Naive thymus-derived CD8-positive, alpha-beta T cell (primary cell): Measurements from ENCODE around the gene PRRX2. TPM values are rescaled to one million over a fixed set of nuclear protein-coding genes. Genes with fewer than 3 reads are reported as not detected.

Experiments used
- ATAC-seq, 2 donors: fragments of 150-1000 bp; cut with Tn5 transposase in 1 of 2; sonication (Bioruptor Pico), chemical (Tn5 transposase) in 1 of 2; 1 replicate in 1 of 2; 2 replicates in 1 of 2; pipeline ENCODE4 v1.10.0; 2021; ENCODE audit warnings: mild to moderate bottlenecking in 2 of 2, moderate library complexity in 2 of 2
- POLR2A ChIA-PET: fragments of 350-600 bp; sonication (Branson Sonifier 250); formaldehyde crosslinking; loops from one replicate; lab custom pipeline; 2021; ENCODE audit warnings: antibody characterized with exemption; lab: Charles Lee
- DNase-seq, 10 donors: peaks; one replicate each; pipeline versions ENCODE4 v3.0.0 to v3.0.0-alpha.2; 2020 to 2022
- H3K27ac Mint-ChIP-seq, 10 donors: one replicate each; pipeline ENCODE4 v1.8.0; 2020 to 2022; ENCODE audit warnings: mild to moderate bottlenecking in 10 of 10, mixed read lengths in 10 of 10, moderate library complexity in 4 of 10, inconsistent platforms in 1 of 10
- H3K27me3 Mint-ChIP-seq, 5 donors: one replicate each; pipeline ENCODE4 v1.8.0; 2021 to 2022; ENCODE audit warnings: mixed read lengths in 5 of 5
- H3K36me3 Mint-ChIP-seq, 3 donors: one replicate each; pipeline ENCODE4 v1.8.0; 2020 to 2022; ENCODE audit warnings: mixed read lengths in 3 of 3, mild to moderate bottlenecking in 2 of 3, inconsistent platforms in 1 of 3
- H3K4me1 Mint-ChIP-seq, 4 donors: one replicate each; pipeline ENCODE4 v1.8.0; 2021 to 2022; ENCODE audit warnings: mixed read lengths in 4 of 4
- H3K4me3 Mint-ChIP-seq, 10 donors: one replicate each; pipeline ENCODE4 v1.8.0; 2020 to 2022; ENCODE audit warnings: mild to moderate bottlenecking in 10 of 10, mixed read lengths in 10 of 10, moderate library complexity in 6 of 10, inconsistent platforms in 1 of 10
- H3K9me3 Mint-ChIP-seq, 9 donors: one replicate each; pipeline ENCODE4 v1.8.0; 2020 to 2022; ENCODE audit warnings: mixed read lengths in 9 of 9, mild to moderate bottlenecking in 3 of 9, inconsistent platforms in 1 of 9, moderate library complexity in 1 of 9
- polyA plus RNA-seq, 3 donors: library from polyadenylated mRNA; unstranded; fragments of 300-500 nt; fragmentation: Illumina TruSeq; gene quantifications; one replicate each; pipeline ENCODE4 v1.2.3, GENCODE V29; 2021
- total RNA-seq, 8 experiments: library from RNA in 2 of 8; stranded (reverse) in 2 of 8; gene quantifications; one replicate each; pipeline ENCODE4 v1.2.3 and lab custom pipeline; 2021 to 2026

Gene PRRX2
- total and polyA plus RNA-seq, 5 experiments from 2014 or later: not detected

DNA sequence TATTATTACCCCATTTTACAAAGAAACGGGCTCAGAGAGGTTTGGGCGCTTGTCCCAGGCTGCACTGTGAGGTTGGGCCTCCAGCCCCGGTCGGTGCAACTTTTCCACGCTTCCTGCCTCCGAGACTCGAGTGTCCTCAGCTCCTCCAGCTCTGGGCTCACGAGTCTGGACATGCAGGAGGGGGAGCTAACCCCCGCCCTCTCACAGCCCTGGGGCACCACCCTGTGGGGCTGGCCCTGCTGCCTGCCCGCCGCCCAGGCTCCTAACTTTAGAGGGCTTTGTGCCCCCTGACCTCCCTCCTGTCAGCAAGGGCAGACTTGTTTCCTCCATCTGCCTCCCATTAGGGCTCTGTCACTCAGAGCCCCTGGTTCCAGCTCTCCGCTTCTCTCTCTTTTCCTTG, 19.2 kb upstream of the PRRX2 start:
- no peak for ATAC-seq
- peak overlapping the region in 1 of 10 donors; percentile 64 for H3K4me3 Mint-ChIP-seq
- H3K27me3 Mint-ChIP-seq: peaks cover 0 to 1% (median 0%) of the 10 kb centered on the region in 5 donors
- POLR2A ChIA-PET: no interaction called here
- H3K36me3 Mint-ChIP-seq: no peaks in the 10 kb centered on the region
- H3K4me1 Mint-ChIP-seq: peaks cover 2 to 4% (median 3%) of the 10 kb centered on the region in 4 donors
- no peak for DNase-seq
- no peaks in the 10 kb centered on the region for H3K9me3 Mint-ChIP-seq
- H3K27ac Mint-ChIP-seq: peak overlapping the region in 1 of 10 donors; percentile 48

DNA sequence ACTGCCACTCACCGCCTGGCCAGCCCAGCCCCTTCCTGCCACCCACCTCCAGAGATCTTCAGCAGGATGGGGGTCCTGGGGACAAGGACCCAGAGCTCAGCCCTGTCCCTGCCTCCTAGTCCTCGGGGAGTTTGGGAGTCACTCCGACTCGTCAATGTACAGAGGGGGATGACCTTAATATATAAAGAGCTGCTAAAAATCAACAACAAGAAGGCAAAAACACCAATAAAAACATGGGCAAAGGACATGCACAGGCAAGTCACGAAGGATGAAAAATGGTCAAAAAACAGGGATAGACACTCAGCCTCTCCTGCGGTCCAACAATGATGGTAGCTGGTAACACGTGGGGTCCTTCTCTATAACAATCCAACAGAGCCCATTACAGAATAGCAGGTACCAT, 18.8 kb upstream of the PRRX2 start:
- Mint-ChIP-seq H3K4me3 (peak overlapping the region in 1 of 10 donors; percentile 64), H3K27ac (peak overlapping the region in 2 of 10 donors; percentile 22 to 48), H3K4me1 (no peaks in the 10 kb centered on the region), H3K36me3 (no peaks in the 10 kb centered on the region), H3K9me3 (no peaks in the 10 kb centered on the region), H3K27me3 (peaks cover 0 to 1% (median 0%) of the 10 kb centered on the region in 5 donors)
- DNase-seq: no peak
- ATAC-seq: no peak
- POLR2A ChIA-PET: no interaction called here

DNA sequence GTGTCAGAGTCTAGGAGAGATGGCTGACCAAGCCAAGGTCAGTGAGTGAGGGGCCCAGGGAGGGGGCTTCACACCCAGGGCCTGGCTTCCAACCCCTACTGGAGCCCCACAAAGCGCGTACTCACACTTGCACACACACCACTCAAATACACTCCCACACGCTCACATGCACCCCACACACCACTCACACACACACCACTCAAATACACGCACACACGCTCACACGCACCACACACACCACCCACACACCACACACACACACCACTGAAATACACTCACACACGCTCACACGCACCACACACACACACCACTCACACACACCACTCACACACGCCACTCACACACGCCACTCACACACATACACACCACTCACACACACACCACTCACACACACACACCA, 17.8 kb upstream of the PRRX2 start:
- Mint-ChIP-seq H3K36me3 (no peaks in the 10 kb centered on the region), H3K9me3 (no peaks in the 10 kb centered on the region), H3K4me3 (peak overlapping the region in 1 of 10 donors; percentile 72), H3K27me3 (peaks cover 0 to 1% (median 0%) of the 10 kb centered on the region in 5 donors), H3K27ac (peak overlapping the region in 1 of 10 donors; percentile 57), H3K4me1 (no peaks in the 10 kb centered on the region)
- ATAC-seq: no peak
- POLR2A ChIA-PET: no interaction called here
- DNase-seq: no peak

DNA sequence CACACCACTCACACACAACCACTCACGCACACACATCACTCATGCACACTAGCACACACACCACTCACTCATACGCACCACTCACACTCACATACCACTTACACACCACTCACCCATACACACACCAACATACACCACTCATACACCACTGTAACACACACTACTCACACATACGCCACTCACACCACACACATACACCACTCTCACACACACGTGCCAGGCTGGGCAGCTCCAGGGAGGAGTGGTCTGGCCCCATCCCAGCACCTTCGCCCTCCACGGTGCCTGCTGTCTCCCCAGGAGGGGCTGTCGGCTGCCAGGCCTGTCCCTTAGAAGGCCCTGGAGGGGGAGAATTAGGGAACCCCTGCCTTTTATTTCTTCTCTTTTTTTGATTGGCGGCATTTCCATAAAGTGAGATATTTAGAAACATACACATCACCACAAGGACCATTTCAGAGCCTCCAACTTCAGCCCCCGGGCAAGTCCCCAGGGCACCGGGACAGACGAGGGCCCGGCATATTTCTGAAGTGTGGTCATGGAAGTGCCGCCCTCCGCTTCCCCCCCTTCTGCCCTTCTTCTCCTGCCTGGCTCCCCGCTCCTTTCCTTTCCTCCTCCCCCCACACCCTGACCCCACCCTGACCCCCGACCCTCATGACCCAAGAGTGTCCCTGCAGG, 17.2 kb upstream of the PRRX2 start:
- H3K4me3 Mint-ChIP-seq: no peak overlapping the region

DNA sequence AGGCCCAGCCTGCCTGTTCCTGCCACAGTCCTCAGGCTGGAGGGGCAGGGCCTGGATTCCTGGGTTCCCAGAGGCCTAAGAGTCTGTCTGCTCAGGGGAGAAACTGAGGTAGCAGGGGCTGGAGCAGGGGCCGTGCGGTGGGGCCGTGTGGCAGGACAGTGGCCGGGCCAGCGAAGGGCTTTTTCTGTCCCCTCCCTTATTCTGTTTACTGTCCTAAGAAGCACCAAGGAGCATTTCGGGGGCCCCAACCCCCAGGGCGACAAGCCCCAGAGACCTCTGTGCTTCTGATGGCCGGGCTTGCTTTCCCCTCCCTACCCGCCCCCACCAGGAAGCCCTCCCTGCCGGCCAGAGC, 16.7 kb upstream of the PRRX2 start:
- peaks cover 0 to 2% (median 0%) of the 10 kb centered on the region in 5 donors for H3K27me3 Mint-ChIP-seq
- H3K27ac Mint-ChIP-seq: no peak overlapping the region
- no peaks in the 10 kb centered on the region for H3K36me3 Mint-ChIP-seq
- no peak overlapping the region for H3K4me3 Mint-ChIP-seq
- POLR2A ChIA-PET: no interaction called here
- ATAC-seq (no peak), DNase-seq (no peak)
- no peaks in the 10 kb centered on the region for H3K9me3 Mint-ChIP-seq
- no peaks in the 10 kb centered on the region for H3K4me1 Mint-ChIP-seq

More for the DNA sequence above, 17.2 kb upstream of the PRRX2 start:
- Mint-ChIP-seq H3K27me3 (peaks cover 0 to 1% (median 0%) of the 10 kb centered on the region in 5 donors), H3K9me3 (no peaks in the 10 kb centered on the region), H3K27ac (peak overlapping the region in 3 of 10 donors; percentile 2 to 57 (median 10)), H3K36me3 (no peaks in the 10 kb centered on the region), H3K4me1 (no peaks in the 10 kb centered on the region)
- DNase-seq (no peak), ATAC-seq (no peak)
- POLR2A ChIA-PET: no interaction called here

DNA sequence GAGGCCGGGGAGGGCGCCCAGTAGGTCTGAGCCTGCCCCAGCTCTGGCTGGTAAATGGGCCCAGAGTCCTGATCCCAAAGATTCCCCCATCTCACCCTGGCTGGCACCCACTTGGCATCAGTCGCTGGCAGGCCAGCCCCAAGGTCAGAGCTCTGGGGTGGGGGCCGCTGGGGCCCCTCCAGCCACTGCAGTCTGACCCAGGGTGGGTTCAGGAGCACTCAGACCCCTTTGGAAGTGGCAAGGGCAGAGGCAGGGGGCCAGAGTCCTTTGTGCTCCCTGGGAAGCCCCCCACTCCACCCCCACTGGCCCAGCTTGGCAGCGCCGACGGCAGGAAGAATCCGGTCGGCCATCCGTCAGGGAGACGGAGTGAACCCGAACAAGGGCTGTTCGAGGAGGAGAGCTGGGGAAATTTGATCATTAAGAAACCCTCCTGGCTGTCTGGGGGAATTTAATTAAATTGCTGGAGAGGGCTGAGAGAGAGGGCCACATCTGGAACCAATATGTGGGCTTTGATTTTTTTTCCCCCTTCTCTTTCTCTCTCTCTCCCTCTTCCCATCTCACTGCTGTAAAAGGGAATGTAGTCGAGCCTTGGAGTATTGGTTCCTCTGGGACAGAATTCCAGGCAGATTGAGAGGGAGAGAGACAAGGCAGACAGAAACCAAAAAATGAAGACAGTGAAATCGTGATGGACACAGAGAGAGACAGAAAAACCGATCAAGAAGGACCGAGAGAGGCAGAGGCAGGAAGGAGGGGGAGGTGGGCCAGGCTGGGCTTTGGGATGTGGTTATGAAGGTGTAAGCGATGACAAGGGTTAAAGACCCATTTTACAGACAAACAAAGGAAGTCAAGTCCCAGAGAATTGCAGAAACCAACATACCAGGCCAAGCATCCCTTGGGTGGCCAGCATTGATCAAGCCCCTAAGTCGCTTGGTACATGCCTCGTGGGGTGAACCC, 15.4 kb upstream of the PRRX2 start:
- H3K4me3 Mint-ChIP-seq: no peak overlapping the region
- POLR2A ChIA-PET: no interaction called here
- no peaks in the 10 kb centered on the region for H3K36me3 Mint-ChIP-seq
- no peaks in the 10 kb centered on the region for H3K9me3 Mint-ChIP-seq
- ATAC-seq (no peak), DNase-seq (no peak)
- no peaks in the 10 kb centered on the region for H3K4me1 Mint-ChIP-seq
- peaks cover 0 to 4% (median 0%) of the 10 kb centered on the region in 5 donors for H3K27me3 Mint-ChIP-seq
- H3K27ac Mint-ChIP-seq: peak overlapping the region in 1 of 10 donors; percentile 20

DNA sequence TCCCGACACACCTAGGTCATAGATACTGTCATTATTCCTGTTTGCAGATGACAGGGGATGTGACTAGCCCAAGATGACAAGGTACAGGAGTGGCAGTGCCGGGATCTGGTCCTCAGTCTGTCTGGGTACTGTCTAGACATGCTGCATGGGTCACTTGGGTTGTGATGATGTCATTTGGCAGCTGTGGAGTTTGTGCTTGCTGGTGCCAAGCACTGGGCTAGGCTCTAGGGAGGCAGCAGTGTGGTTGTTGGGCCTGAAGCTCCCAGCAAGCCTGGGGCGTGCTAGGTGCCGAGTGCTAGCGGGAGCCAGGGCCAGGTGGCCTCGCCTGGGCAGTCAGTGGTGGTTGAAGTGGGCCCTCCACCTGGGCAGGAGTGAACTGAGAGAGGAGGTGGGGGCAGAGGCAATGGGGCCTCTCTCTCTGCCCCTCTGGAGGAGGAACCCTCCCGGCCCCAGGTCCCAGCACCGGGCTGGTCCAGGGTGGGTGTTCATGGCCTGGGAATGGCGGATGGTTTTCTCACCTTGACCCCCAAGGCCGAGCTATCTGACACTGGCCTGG, 14.7 kb upstream of the PRRX2 start:
- H3K4me3 Mint-ChIP-seq: no peak overlapping the region
- POLR2A ChIA-PET: interaction anchor here (0.6 kb wide), 1 partner anchor 419 kb away, joined by 4 read pairs; no protein-coding TSS in a partner anchor
- H3K27ac Mint-ChIP-seq: no peak overlapping the region
- DNase-seq: no peak
- H3K4me1 Mint-ChIP-seq: no peaks in the 10 kb centered on the region
- peaks cover 0 to 4% (median 0%) of the 10 kb centered on the region in 5 donors for H3K27me3 Mint-ChIP-seq
- no peaks in the 10 kb centered on the region for H3K36me3 Mint-ChIP-seq
- ATAC-seq: no peak
- no peaks in the 10 kb centered on the region for H3K9me3 Mint-ChIP-seq

DNA sequence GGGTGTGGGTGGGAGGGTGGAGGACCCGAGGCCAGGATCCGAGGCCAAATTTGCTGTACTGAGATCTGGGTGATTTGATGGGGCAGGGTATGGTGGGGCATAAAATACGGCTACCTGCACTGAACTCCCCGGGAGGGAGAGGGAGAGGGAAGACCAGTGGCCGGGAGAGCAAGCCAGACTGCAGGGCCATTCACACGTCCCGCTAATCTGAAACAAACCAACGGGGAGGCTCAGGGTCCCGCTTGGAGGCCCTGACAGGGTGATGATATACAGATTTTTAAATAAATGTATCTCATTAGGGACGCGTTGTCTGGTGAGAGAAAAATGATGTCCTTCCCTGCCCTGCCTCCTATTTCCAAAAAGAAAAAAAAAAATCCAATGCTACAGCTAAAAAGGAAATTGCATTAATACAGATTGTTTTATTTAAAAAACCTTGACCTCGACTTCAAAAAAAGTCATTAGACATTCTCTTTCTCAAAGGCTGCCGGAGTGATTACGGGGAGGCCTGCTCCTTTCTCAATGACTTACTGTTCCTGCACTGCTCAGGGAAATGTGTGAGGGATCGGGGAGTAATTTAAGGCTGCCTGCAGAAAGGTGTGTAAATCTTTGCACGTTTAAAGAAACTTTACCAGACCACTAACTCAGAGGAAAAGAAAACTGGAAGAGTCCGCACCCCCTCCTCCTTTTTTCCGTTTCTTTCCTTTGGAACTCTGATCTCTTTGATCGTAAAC, 11.5 kb upstream of the PRRX2 start:
- no peak overlapping the region for H3K4me3 Mint-ChIP-seq
- H3K9me3 Mint-ChIP-seq: no peaks in the 10 kb centered on the region
- no peak for DNase-seq
- H3K4me1 Mint-ChIP-seq: no peaks in the 10 kb centered on the region
- H3K27ac Mint-ChIP-seq: no peak overlapping the region
- POLR2A ChIA-PET: no interaction called here
- ATAC-seq: no peak
- peaks cover 0 to 4% (median 0%) of the 10 kb centered on the region in 5 donors for H3K27me3 Mint-ChIP-seq
- no peaks in the 10 kb centered on the region for H3K36me3 Mint-ChIP-seq

DNA sequence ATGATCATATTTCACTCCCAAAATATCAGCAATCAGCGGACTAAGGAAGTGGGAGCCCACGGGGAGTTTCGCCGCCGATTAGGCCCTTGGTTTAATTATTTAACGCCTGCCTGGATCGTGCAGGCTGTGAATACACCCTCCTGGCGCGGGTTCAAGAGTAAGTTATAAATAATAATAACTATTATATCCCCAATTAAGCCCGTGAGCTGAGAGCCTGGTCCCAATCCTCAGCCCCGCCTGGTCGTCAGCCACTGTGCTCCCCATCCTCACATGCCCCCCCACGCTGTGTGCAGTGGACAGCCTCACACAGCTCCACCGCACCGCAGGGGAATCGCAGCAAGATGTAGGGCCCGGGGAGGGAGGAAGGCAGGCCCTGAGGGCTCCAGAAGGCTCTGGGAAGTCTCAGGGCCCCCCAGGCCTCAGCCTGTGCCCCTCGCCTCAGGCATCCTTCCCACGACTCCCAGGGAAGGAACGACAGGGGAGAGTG, 10.8 kb upstream of the PRRX2 start:
- H3K4me1 Mint-ChIP-seq: no peaks in the 10 kb centered on the region
- no peak overlapping the region for H3K27ac Mint-ChIP-seq
- H3K36me3 Mint-ChIP-seq: no peaks in the 10 kb centered on the region
- H3K27me3 Mint-ChIP-seq: peaks cover 0 to 4% (median 0%) of the 10 kb centered on the region in 5 donors
- DNase-seq (no peak), ATAC-seq (no peak)
- POLR2A ChIA-PET: no interaction called here
- H3K9me3 Mint-ChIP-seq: no peaks in the 10 kb centered on the region
- H3K4me3 Mint-ChIP-seq: no peak overlapping the region

DNA sequence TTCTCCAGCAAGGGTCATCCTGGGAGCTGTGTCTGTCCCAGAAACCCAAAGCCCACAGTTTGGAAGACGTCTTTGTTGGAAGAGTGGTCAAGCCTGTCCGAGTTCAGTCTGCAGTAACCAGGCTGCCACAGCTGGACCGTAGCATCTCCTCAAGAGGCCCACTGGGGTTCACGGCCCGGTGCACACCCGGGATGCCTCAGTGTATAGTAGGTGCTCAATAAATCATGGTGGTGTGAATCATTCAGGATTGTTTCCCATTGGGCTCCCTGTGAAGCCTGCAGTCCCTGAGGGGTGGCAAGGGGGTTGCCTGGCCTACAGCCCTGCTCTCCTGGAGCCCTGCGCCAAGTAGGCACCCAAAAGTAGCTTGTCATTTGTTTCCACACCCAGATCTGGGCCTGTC, 10.3 kb upstream of the PRRX2 start:
- ATAC-seq (no peak), DNase-seq (no peak)
- H3K4me3 Mint-ChIP-seq: no peak overlapping the region
- no peak overlapping the region for H3K27ac Mint-ChIP-seq
- H3K9me3 Mint-ChIP-seq: no peaks in the 10 kb centered on the region
- H3K4me1 Mint-ChIP-seq: no peaks in the 10 kb centered on the region
- H3K27me3 Mint-ChIP-seq: peaks cover 0 to 4% (median 0%) of the 10 kb centered on the region in 5 donors
- no peaks in the 10 kb centered on the region for H3K36me3 Mint-ChIP-seq
- POLR2A ChIA-PET: no interaction called here

DNA sequence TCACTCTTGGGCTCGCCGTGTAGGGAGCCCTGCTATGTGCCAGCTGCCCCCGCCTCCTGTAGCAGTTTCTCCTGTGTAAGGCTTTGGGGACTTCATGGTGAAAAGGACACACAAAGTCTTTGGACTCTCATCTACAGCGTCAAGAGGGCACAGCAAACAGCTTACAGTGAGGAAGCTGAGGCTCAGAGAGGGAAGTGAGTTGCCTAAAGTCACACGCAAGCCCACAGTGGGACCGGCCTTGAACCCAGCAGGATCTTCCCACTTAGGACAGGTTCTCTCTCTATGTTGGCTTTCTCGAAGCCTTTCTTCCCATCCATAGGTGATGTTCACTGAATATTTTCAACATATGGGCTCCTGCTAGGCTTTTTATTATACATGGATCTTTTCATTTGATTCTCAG, 9.8 kb upstream of the PRRX2 start:
- H3K9me3 Mint-ChIP-seq: no peaks in the 10 kb centered on the region
- H3K36me3 Mint-ChIP-seq: no peaks in the 10 kb centered on the region
- no peak overlapping the region for H3K4me3 Mint-ChIP-seq
- no peaks in the 10 kb centered on the region for H3K4me1 Mint-ChIP-seq
- ATAC-seq (no peak), DNase-seq (no peak)
- H3K27me3 Mint-ChIP-seq: peaks cover 0 to 4% (median 0%) of the 10 kb centered on the region in 5 donors
- no peak overlapping the region for H3K27ac Mint-ChIP-seq
- POLR2A ChIA-PET: no interaction called here

DNA sequence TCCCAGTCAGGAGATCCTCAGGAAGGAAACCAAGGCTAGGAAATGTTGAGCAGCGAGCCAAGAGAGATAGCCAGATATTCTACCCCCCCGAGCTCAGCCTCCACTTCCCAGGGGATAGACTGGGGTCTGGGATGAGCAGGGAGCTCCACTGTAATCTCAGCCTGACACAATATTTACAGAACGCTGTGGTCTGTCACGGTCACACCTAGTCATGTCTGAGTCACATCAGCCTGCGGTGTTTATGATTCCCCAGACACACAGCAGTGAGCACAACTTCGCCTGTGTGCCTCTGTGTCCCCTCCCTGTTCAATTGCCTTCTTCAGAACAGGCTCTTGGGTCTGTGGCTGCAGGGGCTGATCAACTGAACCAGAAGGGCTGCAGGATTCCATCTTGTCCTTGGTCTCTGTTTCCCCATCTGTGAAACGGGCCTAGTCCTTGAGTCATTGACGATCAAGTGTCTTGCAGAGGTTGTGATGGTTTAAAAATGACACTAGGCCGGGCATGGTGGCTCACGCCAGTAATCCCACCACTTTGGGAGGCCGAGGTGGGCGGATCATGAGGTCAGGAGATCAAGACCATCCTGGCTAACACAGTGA, 8.6 kb upstream of the PRRX2 start:
- Mint-ChIP-seq H3K27me3 (peaks cover 0 to 7% (median 0%) of the 10 kb centered on the region in 5 donors), H3K27ac (no peak overlapping the region), H3K9me3 (no peaks in the 10 kb centered on the region), H3K4me3 (no peak overlapping the region), H3K4me1 (no peaks in the 10 kb centered on the region), H3K36me3 (no peaks in the 10 kb centered on the region)
- POLR2A ChIA-PET: no interaction called here
- DNase-seq (no peak), ATAC-seq (no peak)
